GM21447 (cell line): ENCODE measurements around the gene ABLIM2.

Source experiments
- ATAC-seq: cut with Tn5 transposase; IDR thresholded peaks from one replicate; pipeline ENCODE4 v1.9.1; 2021; ENCODE audit not compliant: unreplicated experiment

The ABLIM2 gene

GRCh38 chr4:8123389-8123788, 35.2 kb downstream of the ABLIM2 start:
- ATAC-seq = no peak

DNA sequence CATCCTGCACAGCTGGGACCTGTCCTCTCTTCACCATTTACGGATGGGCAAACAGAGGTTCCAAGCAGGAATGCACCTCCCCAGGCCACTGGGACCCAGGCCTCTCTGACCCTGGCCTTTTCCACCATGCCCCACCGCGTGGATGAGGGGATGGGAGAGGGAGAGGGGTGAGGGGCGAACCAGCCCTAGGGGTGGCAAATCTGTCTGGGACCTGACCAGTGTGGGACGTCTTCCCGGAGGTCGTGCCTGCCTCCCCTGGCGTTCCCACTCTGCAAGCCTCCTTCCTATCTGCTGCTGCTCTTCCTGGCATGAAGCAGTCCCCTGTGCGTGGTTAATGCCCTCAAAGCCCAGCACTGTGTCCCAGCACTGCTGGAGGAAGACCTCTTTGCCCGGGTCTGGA, 35.9 kb downstream of the ABLIM2 start:
- no peak for ATAC-seq

GRCh38 chr4:8121292-8122015, 37.2 kb downstream of the ABLIM2 start:
- no peak for ATAC-seq

GRCh38 chr4:8120501-8120900, 38.1 kb downstream of the ABLIM2 start:
- no peak for ATAC-seq

- no peak for ATAC-seq
Observed at GRCh38 chr4:8119877-8120276, 38.7 kb downstream of the ABLIM2 start.

DNA sequence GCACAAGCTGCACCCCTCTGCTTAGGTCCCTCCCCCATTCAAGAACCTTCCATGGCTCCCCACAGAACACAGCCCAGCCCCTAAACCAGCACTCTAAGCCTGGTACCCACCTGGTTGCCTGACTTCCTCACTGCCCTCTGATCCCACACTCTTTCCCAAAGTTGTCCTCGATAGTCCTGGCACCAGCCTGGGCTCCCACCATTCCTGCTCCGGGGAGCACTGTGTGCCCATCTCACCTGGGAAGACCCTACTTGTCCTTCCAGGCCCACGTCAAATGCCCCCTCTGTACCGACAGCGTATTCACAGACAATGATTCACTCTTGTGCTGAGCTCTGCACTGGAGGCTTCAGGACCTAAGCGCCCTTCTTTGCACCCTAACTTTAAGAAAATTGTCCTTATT, 40.1 kb downstream of the ABLIM2 start:
- ATAC-seq = no peak

DNA sequence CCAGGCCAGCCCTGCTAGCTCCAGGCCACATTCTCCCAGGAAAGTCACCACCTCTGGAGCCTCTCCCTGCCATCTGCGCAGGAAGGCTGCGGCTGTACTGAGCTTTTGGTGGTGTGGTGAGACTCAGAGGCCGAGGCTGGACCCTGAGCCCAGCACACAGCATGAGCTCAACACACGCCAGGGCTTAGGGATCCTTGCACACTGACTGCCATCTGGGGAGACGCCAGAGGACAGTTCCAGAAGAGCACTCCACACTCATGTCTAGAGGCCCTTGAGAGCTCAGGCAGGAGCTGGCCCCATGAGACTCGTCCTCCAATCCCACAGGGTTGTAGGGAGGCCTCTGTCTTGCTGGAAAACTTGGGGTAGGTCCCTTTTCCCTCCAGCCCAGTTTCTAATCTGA, 40.6 kb downstream of the ABLIM2 start:
- ATAC-seq = no peak

DNA sequence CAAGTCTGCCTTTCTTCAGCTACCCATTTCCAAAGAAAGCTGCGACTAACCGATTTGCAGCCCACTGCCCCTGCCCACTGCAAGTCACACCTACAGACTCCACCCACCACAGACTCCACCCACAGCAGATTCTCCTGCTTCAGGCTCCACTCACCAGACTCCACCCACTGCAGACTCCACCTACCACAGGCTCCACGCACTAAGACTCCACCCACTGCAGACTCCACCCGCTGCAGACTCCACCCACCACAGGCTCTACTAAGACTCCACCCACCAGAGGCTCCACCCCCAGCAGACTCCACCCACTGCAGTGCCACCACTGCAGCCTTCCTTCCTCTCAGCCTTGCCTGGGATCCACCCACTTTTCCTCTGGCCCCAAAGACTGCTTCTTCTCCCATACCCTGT, 41.3 kb downstream of the ABLIM2 start:
- ATAC-seq = no peak

GRCh38 chr4:8115916-8116315, 42.7 kb downstream of the ABLIM2 start:
- ATAC-seq = no peak

DNA sequence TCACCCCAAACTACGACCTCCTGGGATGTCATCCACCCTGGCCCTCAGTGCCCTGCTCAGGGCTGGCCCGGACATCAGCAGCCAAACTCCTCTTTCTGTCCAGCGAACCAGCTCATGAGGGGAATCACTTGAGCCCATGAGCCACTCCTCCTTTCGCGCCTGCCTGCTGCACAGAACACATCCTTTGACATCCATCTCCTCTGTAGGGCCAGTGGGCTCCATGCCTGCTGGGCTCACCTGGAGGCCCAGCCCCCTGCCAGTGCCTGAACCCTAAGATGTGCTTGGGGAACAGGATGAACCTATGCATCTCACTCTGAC, 43.5 kb downstream of the ABLIM2 start:
- ATAC-seq = no peak

DNA sequence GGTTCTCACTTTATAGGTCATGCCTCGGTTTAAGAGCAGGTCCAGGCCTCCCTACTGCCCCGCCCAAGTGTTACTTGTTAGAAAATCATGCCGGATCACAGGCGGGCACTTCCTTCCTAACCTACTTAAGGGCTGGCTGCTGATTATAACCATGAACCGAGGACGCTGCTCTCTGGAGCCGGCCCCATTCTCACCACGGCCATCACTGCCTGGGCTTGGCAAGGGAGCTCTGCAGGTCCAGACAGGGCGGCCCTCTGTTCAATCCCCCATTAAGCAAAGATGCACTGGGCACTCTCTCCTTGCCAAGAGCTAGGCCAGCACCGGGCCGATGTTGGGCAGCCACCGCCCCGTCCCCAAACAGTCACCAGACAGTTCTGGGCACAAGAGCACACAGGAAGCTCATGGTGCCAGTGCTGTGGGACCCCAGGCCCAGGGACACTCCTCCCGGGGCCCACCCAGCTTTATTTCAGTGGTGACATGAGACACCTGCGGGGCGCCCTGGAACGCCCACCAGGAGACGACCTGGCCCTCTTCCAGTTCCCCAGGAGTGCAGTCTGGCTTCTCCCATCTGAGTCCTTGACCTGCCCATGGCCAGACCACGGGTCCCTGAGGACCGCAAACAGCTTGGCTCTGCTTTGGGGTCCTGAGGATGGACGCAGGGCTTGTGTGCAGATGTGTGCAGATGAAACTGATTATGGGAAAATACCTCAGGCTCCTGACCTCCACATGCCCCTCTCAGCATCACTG, 44.0 kb downstream of the ABLIM2 start:
- ATAC-seq = no peak

- ATAC-seq = no peak
Observed at GRCh38 chr4:8113611-8114377, 44.8 kb downstream of the ABLIM2 start.

- no peak for ATAC-seq
Observed at GRCh38 chr4:8112672-8113071, 45.9 kb downstream of the ABLIM2 start.

DNA sequence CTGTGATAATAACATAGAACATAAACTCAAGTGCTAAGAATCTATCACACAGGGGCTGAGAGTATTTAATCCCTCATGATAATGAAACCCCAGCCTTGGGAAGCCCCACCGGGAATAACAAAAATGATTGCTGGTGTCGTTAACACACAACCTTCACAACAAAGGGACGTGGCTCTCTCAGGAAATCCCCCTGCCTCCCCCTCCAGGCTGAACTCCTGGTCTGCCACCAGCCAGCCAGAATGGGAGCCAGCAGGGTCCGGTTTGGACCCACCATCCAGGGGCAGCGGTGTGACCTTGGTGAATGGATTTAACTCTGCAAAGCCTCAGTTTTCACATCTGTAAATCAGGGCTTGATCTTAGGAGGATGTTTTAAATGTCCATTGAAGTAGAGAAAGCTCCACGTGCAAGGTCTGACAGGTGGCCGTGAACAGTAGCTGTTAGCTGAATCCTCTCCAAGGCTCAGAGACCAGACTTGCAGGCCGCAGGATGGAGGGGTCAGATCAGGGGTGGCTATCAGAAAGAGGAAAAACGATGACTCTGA, 46.5 kb downstream of the ABLIM2 start:
- no peak for ATAC-seq

GRCh38 chr4:8110071-8110986, 48.3 kb downstream of the ABLIM2 start:
- ATAC-seq = no peak

DNA sequence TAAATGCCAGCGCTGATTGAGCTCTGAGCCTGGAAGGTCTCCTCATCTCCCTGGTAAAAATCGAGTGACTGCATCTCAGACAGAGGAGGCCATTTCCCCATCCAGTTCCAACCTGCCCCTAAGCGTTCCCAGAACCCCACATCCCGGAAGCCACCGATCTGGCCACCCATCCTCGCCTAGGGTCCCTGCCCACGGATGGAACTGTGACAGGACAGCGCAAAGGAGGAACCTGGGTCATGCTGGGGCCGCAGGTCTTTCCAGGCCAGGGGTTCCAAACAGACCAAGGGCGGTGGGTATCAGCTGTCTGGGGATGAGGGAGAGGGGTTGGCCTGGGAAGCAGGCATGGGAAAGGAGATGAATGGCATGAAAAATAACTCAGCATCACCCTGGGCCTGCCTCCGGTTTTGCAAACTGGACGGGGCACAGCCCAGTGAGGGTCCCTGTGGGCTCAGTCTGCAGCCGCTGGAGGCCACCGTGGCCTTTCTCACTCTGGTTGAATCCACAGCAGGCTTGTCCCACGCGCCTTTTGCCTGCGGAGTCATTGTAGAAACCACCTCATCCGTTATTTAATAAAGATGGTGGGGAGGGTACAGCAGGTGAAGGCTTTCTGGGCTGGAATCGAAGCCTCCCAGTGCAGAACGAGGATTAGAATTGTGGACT, 49.1 kb downstream of the ABLIM2 start:
- ATAC-seq = no peak

DNA sequence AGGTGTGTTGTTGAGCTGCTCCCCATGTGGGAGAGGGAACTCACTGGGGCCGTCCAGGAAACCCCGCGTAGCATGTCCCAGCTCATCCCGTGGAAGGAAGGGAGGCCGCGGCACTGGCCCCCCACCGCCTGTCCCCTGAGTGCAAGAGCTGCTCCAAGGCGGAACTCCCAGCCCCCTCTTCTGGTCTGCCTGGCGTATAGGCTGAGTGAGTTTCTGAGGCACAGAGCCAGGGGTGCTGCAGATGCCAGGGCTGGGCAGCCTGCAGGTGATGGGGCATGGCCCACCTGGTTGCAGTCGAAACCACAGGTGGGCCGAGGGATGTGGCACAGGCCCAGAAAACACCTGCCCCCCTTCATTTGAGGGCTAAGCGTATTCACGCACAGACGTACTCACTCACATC, 49.6 kb downstream of the ABLIM2 start:
- ATAC-seq = no peak

DNA sequence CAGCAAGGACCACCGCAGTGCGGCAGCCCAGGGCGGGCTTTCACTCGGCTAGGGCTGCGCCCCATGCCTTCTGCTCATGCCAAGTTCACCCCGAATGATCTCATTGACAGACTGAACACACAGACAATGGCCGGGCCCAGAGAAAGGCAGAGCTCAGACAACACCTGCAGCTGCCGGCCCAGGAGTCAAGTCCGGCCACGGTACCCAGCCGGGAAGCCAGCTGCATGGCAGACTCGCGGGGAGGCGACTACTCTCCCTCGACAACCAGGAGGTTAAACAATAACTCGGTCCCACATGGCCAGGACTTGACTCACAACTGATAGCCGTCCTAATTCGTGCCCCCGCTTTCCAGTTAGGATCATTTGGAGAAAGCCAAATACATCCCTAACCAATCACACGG, 50.4 kb downstream of the ABLIM2 start:
- ATAC-seq = no peak

DNA sequence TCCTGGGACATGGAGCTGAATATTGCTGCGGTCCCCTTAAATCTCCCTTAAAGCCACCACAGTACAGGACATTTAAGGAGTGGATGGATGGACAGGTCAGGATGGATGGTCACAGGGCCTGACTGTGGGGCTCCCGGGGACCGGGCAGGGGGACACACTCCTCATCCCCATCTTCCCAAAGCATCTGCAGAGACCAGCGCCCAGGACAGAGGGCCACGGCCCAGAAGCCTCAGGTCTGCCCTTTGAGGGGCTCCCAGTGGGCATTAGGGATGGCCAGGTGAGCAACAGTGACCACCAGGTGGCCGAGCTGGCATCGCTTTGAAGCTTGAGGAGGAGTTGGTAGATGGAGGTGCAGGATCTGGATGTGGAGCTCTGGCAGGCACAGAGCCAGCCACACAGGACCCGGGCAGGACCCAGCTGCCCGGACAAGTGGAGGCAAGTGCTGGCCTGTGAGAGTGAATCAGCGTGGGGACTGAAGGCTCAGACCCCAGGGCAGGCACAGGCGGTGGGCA, 51.4 kb downstream of the ABLIM2 start:
- no peak for ATAC-seq

DNA sequence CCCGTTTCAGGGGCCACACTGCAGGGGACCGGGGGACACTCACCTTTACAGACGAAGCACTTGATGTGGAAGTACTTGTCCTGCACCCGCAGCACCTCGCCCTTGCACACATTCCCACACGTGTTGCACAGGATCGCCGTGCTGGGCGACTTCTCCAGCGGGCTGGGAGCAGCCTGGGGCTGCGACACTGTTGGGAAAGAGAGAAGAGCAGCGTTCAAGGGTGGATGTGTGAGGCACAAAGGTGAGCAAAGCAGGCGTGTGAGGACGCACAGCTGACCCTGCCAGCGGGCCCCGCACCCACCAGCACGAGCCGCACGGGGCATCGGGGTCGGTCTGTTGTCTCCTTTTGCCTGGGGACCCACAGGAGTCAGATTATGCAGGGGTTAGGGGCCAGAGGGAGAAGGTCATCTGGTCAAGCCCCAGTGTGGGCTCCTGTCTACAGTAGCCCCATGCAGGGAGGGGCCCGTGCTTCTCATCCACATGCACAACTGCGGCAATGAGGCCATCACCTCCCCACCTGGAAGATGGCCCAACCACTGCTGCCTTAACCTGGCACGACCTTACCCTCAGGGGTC, 52.1 kb downstream of the ABLIM2 start:
- no peak for ATAC-seq
